OCI-LY7 (cell line): ENCODE measurements around the gene ZNF831.

Experiments used
- CTCF ChIP-seq: fragments of 200-600 bp; sonication (generic); conservative IDR thresholded peaks from 2 replicates; pipeline ENCODE4 v1.5.1; 2014; ENCODE audit warnings: mild to moderate bottlenecking, antibody characterized with exemption, low read length, moderate library complexity, mixed read lengths
- EZH2phosphoT487 ChIP-seq: fragments of 200-600 bp; sonication (generic); IDR thresholded peaks from 2 replicates; pipeline ENCODE4 v1.6.1; 2018; ENCODE audit warnings: low read depth, borderline replicate concordance, mild to moderate bottlenecking, mixed run types, antibody characterized with exemption, low read length, moderate library complexity, mixed read lengths

GRCh38 chr20:59184880-59185447 lies 21.3 kb downstream of the ZNF831 start:
- TF ChIP-seq CTCF = no peak
- TF ChIP-seq EZH2phosphoT487 = no peak
